HCT116 (cell line): Measurements from ENCODE around the gene POLH. TPM values are rescaled to one million over a fixed set of nuclear protein-coding genes. Genes with fewer than 3 reads are reported as not detected.

Experiments used
- ATAC-seq: fragments of 200-7000 bp; cut with Tn5 transposase; 2 replicates; pipeline ENCODE4 v1.9.1; 2020; ENCODE audit warnings: mild to moderate bottlenecking, moderate library complexity
- BruUV-seq: library from RNA; stranded (reverse); fragments of 400-500 nt; replicated peaks from 2 replicates; lab custom pipeline; 2021; lab: Mats Ljungman, UMichigan
- CTCF ChIA-PET: fragments of 300-600 bp; sonication (Branson Sonifier 250); formaldehyde crosslinking; loops from one replicate; lab custom pipeline; 2021; ENCODE audit warnings: antibody characterized with exemption; lab: Charles Lee
- POLR2A ChIA-PET: fragments of 300-600, 350-600 bp; sonication (Branson Sonifier 250); formaldehyde crosslinking; loops from one replicate; lab custom pipeline; 2021; ENCODE audit warnings: antibody characterized with exemption; lab: Charles Lee
- RAD21 ChIA-PET, 2 experiments: fragments of 300-600 bp; sonication (Branson Sonifier 250); formaldehyde crosslinking; loops; one replicate each; lab custom pipeline; 2023; ENCODE audit warnings: low total read pairs in 2 of 2; ENCODE audit not compliant: uncharacterized antibody in 2 of 2, unreplicated experiment in 2 of 2, low non-redundant PET in 1 of 2; lab: Charles Lee
- DNase-seq: peaks from one replicate; pipeline ENCODE4 v3.0.0-alpha.2; 2010; ENCODE audit warnings: low read depth, low spot score
- H2AFZ ChIP-seq: fragments of 200-600 bp; shearing (Covaris generic), sonication (generic); 2 replicates; pipeline ENCODE4 v1.6.1; 2017; ENCODE audit warnings: low read depth, mixed run types, mixed read lengths, antibody characterized with exemption, low read length; ENCODE audit not compliant: poor library complexity, severe bottlenecking
- H3K27ac ChIP-seq: 2 replicates; pipeline ENCODE4 v1.5.1; 2012; ENCODE audit warnings: low read depth, low read length
- H3K27me3 ChIP-seq: fragments of 200-600 bp; sonication (generic); 2 replicates; pipeline ENCODE4 v1.6.1; 2016; ENCODE audit warnings: mixed run types, low read length, mixed read lengths; ENCODE audit not compliant: insufficient read depth
- H3K36me3 ChIP-seq, 2 experiments: fragments of 200-500 bp in 1 of 2; fragments of 200-600 bp in 1 of 2; sonication (Bioruptor generic) in 1 of 2; sonication (generic) in 1 of 2; 2 replicates each; pipeline versions ENCODE4 v1.5.1 to v1.6.1; 2014 to 2016; ENCODE audit warnings: low read length in 2 of 2, inconsistent platforms in 1 of 2, mixed read lengths in 1 of 2, mixed run types in 1 of 2; ENCODE audit not compliant: insufficient read depth in 2 of 2, control insufficient read depth in 1 of 2
- H3K4me1 ChIP-seq, 2 experiments: fragments of 200-600 bp in 1 of 2; sonication (generic) in 1 of 2; 2 replicates each; pipeline versions ENCODE4 v1.5.1 to v1.6.1; 2012 to 2017; ENCODE audit warnings: low read length in 2 of 2, inconsistent platforms in 1 of 2, mild to moderate bottlenecking in 1 of 2, mixed read lengths in 1 of 2, mixed run types in 1 of 2, moderate library complexity in 1 of 2; ENCODE audit not compliant: insufficient read depth in 2 of 2, control insufficient read depth in 1 of 2
- H3K4me2 ChIP-seq: fragments of 200-600 bp; sonication (generic); 2 replicates; pipeline ENCODE4 v1.6.1; 2017; ENCODE audit warnings: mixed run types, low read length, mixed read lengths
- H3K4me3 ChIP-seq, 2 experiments: fragments of 200-600 bp in 1 of 2; sonication (generic) in 1 of 2; replicated peaks in 1 of 2; 2 replicates each; pipeline ENCODE4 v1.5.1; 2011 to 2016; ENCODE audit warnings: low read length in 2 of 2, control low read depth in 1 of 2, low read depth in 1 of 2, mild to moderate bottlenecking in 1 of 2, mixed read lengths in 1 of 2, mixed run types in 1 of 2
- H3K79me2 ChIP-seq: fragments of 200-600 bp; sonication (generic); 2 replicates; pipeline ENCODE4 v1.6.1; 2017; ENCODE audit warnings: mild to moderate bottlenecking, mixed run types, low read length, moderate library complexity, mixed read lengths; ENCODE audit not compliant: insufficient read depth
- H3K9ac ChIP-seq: fragments of 200-600 bp; sonication (generic); 2 replicates; pipeline ENCODE4 v1.6.1; 2016; ENCODE audit warnings: low read length, mixed read lengths
- H3K9me2 ChIP-seq: fragments of 200-600 bp; sonication (generic), shearing (Covaris generic); 2 replicates; pipeline ENCODE4 v1.6.1; 2017; ENCODE audit warnings: mixed run types, mild to moderate bottlenecking, moderate library complexity; ENCODE audit not compliant: insufficient read depth
- H3K9me3 ChIP-seq, 2 experiments: fragments of 200-500 bp in 1 of 2; fragments of 200-600 bp in 1 of 2; sonication (Bioruptor generic) in 1 of 2; sonication (generic) in 1 of 2; 2 replicates each; pipeline ENCODE4 v1.6.1; 2014 to 2017; ENCODE audit warnings: low read length in 2 of 2, mixed read lengths in 2 of 2, inconsistent platforms in 1 of 2, low read depth in 1 of 2, mild to moderate bottlenecking in 1 of 2, mixed run types in 1 of 2, moderate library complexity in 1 of 2; ENCODE audit not compliant: control insufficient read depth in 1 of 2, insufficient read depth in 1 of 2
- H4K20me1 ChIP-seq: fragments of 200-600 bp; sonication (generic), shearing (Covaris generic); 2 replicates; pipeline ENCODE4 v1.6.1; 2017; ENCODE audit warnings: mixed run types, mild to moderate bottlenecking, moderate library complexity; ENCODE audit not compliant: insufficient read depth
- ATF3 ChIP-seq: IDR thresholded peaks from 2 replicates; pipeline ENCODE4 v1.6.1; 2012
- CBX3 ChIP-seq: IDR thresholded peaks from 2 replicates; pipeline ENCODE4 v1.6.1; 2012; ENCODE audit warnings: low read depth
- JUND ChIP-seq: IDR thresholded peaks from 2 replicates; pipeline ENCODE4 v1.6.1; 2012
- MAX ChIP-seq: IDR thresholded peaks from 2 replicates; pipeline ENCODE4 v1.6.1; 2012
- REST ChIP-seq: IDR thresholded peaks from 2 replicates; pipeline ENCODE4 v1.6.1; 2012; ENCODE audit warnings: low read depth
- SRF ChIP-seq: IDR thresholded peaks from 2 replicates; pipeline ENCODE4 v1.6.1; 2012; ENCODE audit warnings: low read depth
- intact Hi-C: fragments of 100-400 bp; cut with micrococcal nuclease; formaldehyde crosslinking; loops from 2 replicates; pipeline ENCODE4 v1.10.0; 2022
- total RNA-seq: library from RNA; stranded (reverse); gene quantifications from one replicate; pipeline ENCODE4 v1.2.1, GENCODE V29; 2021; ENCODE audit not compliant: unreplicated experiment

Gene POLH
- total RNA-seq, 1 experiment from 2014 or later = 20.6 TPM

GRCh38 chr6:43610431-43610830 is 34.4 kb downstream of the POLH start:
- no peak overlapping the region for H3K27ac ChIP-seq
- H3K4me1 ChIP-seq = peaks cover 0 to 5% of the 10 kb centered on the region in 2 experiments; a peak in 1 of 4 replicates
- no peak for TF ChIP-seq SRF
- no peak for TF ChIP-seq MAX
- TF ChIP-seq JUND = no peak
- no peak for TF ChIP-seq CBX3
- TF ChIP-seq ATF3 = no peak
- ChIA-PET RAD21 (interaction anchor here in 1 of 2 experiments (0.7 kb wide), 1 partner anchor 103 kb away, joined by 5 read pairs; no protein-coding TSS in a partner anchor), POLR2A (interaction anchor here (1.0 kb wide), 1 partner anchor 19 kb away, joined by 3 read pairs; no protein-coding TSS in a partner anchor), CTCF (no interaction called here)
- H3K4me3 ChIP-seq = no peak overlapping the region
- H4K20me1 ChIP-seq = no peaks in the 10 kb centered on the region
- no peak for DNase-seq
- H3K27me3 ChIP-seq = no peaks in the 10 kb centered on the region
- no peak overlapping the region for H3K9ac ChIP-seq
- no peaks in the 10 kb centered on the region for H3K9me3 ChIP-seq
- ATAC-seq = no peak
- no peak overlapping the region for H2AFZ ChIP-seq
- intact Hi-C loops = no loop called here
- H3K79me2 ChIP-seq = no peaks in the 10 kb centered on the region
- peaks cover 15 to 25% of the 10 kb centered on the region in 2 experiments; a peak in 3 of 4 replicates for H3K36me3 ChIP-seq
- H3K4me2 ChIP-seq = no peak overlapping the region
- no TSS peak for BruUV-seq
- no peaks in the 10 kb centered on the region for H3K9me2 ChIP-seq

GRCh38 chr6:43613721-43614395 is 37.9 kb downstream of the POLH start:
- Histone ChIP-seq H4K20me1 (no peaks in the 10 kb centered on the region), H3K9me3 (no peaks in the 10 kb centered on the region), H3K36me3 (peaks cover 15 to 23% of the 10 kb centered on the region in 2 experiments; a peak in 3 of 4 replicates), H3K4me2 (no peak overlapping the region)
- intact Hi-C loops = no loop called here
- ATAC-seq = no peak
- no peak for TF ChIP-seq REST
- TF ChIP-seq, all 23 proteins: peak for 0
- CTCF ChIA-PET = no interaction called here
- POLR2A ChIA-PET = interaction anchor here (1.5 to 2.5 kb wide), 2 partner anchors 13 to 16 kb away, joined by 3 to 7 read pairs; no protein-coding TSS in a partner anchor
- RAD21 ChIA-PET = no interaction called here
- H3K27me3 ChIP-seq = no peaks in the 10 kb centered on the region
- no peak overlapping the region for H3K9ac ChIP-seq
- no peak overlapping the region for H3K4me3 ChIP-seq
- no peaks in the 10 kb centered on the region for H3K79me2 ChIP-seq
- TSS peak; percentile 30 for BruUV-seq
- H2AFZ ChIP-seq = no peak overlapping the region
- no peak overlapping the region for H3K27ac ChIP-seq
- no peak for DNase-seq
- no peaks in the 10 kb centered on the region for H3K9me2 ChIP-seq
- no peaks in the 10 kb centered on the region for H3K4me1 ChIP-seq
